GM19240 (cell line): ENCODE measurements around the gene PCNX1.

Experiments used
- DNase-seq: peaks from one replicate; pipeline ENCODE4 v3.0.0; 2011; ENCODE audit warnings: low spot score; ENCODE audit not compliant: insufficient read length

PCNX1 gene

DNA sequence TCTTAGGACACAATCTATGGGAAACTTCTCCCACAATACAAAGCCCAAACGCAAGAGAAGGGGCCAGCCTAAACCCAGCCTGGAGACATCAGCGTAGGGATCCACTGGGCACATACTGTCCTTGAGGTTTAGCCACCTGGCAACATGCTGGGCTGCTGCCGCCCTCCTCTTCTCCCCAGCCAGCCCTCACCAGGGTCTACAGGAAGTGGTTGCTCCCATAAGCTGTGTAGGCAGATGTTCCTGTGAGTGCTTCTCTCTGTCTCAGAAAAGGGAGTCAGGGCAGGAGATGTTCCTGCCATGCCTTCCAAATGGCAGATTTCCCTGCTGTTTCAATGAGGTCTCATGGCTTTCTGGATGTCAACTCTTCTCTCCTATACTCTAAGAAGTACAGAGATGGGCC lies 241.4 kb downstream of the PCNX1 start:
- no peak for DNase-seq

DNA sequence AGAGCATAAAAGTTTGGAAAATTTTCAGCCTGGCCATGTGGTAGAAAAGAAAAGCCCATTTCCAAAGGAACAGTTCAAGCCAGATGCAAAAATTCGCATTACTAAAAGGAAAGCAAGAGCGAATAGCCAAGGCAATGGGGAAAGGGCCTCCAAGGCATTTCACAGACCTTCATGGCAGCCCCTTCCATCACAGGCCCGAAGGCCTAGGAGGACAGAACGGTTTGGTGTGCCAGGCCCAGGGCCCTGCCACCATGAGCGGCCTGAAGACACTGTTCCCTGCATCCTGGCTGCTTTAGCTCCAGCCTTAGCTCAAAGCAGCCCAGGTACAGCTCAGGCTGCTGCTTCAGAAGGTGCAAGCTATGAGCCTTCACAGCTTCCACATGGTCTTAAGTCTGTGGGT lies 243.5 kb downstream of the PCNX1 start:
- no peak for DNase-seq

DNA sequence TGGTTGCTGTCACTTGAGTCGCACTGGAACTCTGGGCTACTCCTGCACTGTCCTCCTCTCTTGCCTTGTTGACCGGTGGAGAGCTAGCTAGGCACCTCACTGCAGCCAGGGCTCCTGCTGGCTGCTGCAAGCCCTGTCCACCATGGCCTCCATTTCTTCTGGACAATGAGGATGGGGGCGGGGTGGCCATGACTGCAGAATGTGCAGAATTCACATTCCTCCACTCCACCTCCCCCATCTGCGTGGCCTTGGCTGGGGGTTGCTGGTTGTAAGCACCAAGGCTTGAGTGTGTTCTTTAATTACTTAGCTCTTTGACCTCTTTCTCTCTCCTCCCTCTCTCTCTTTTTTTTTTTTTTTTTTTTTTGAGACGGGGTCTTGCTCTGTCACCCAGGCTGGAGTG lies 248.5 kb downstream of the PCNX1 start:
- DNase-seq, result no peak

DNA sequence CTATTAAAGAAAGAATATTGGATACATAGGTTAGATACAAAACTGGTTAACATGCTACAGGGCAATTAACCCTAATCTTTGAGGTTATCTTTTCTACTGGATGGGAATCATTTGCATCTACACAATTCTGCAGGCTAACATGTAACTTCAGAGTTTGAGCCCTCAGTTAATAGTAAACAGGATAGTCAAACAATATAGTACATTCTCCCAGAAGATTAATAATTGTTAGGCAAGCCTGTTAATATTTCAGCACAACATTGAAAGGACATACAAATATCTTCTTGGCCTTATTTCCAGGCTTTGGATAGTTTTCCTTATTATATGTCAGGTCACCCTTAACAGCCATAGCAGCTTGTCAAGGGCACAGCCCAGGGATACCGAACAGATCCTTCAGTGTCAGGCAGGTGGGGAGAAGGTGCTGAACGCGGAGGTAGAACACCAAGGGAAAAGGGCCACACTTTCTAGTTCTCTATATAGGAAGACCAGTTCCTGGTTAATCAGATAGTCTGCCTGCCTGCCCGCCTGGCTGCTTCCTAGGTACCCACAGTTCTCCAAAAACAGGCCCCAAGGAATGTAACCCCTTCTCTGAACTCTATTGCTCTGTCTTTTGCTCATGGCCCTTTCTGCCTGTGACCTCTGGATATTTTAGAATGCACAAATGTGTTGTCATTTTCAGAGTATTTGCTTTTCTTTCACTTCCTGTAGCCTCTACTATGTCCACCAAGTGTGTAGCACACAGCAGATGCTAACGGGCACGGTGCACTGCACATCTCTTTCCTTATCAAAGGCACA lies 256.0 kb downstream of the PCNX1 start:
- no peak for DNase-seq

DNA sequence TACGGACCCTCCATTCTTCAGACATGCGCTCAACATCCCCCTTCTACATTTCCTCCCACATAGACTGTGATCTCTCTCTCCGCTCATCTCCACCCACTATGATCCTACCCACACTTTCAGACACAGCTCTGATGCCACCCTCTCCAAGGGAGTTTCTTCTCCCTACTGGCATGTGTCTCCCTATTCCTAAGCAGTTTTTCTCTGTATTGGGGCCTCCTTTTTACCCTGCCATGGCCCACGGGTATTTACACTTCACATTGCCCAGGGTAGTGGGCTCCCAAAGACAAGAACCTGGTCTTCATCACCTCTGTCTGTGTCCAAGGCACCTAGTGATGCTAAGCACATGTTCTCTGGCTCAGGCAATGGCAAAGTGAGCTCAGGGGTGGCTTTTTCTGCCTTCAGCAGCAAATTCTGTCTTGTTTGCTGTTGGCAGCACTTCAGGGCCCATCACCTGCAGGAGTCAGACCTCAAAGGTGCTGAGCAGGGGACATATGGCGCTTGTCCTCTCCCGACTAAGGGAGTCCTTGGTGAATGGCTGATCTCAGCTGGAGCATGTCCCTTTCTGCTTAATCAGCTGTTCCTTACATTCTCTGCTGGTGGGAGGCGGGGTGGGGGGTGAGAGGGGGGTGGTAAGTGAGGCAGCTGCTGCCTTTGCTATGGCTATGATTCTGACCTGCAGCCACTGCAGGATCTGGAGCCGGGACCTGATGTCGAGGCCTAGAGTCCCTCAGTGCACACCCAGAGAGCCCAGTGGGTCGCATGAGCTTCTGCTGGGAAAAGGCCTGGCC lies 256.8 kb downstream of the PCNX1 start:
- DNase-seq, result no peak
